ENCODE results near the gene ZFYVE28.

The ZFYVE28 gene

GRCh38 chr4:2459589-2460349, 41.3 kb upstream of the ZFYVE28 start:
- TF ChIP-seq ZNF274 (IDR thresholded peaks at IDR 0.05; ENCODE audit: low read depth, low read length) (no peak), YY1 (IDR thresholded peaks at IDR 0.05; ENCODE audit: insufficient read depth, insufficient read length) (no peak), SUZ12 (IDR thresholded peaks at IDR 0.05; ENCODE audit: extremely low read depth, insufficient read depth, insufficient read length) (no peak)
- DNase-seq (ENCODE audit: low read depth, low spot score), result no peak
- Histone ChIP-seq H3K36me3 (ENCODE audit: insufficient read depth, insufficient read length, low read length) (peaks cover 2% of the 10 kb centered on the region), H3K4me3 (ENCODE audit: insufficient read length, low read depth) (no peak overlapping the region), H3K9me3 (ENCODE audit: insufficient read depth, low read length) (no peaks in the 10 kb centered on the region), H3K4me1 (ENCODE audit: insufficient read depth, insufficient read length) (peaks cover 16% of the 10 kb centered on the region), H3K27me3 (ENCODE audit: insufficient read depth, insufficient read length) (peaks cover 25% of the 10 kb centered on the region), H3K9ac (ENCODE audit: insufficient read length, low read depth) (no peak overlapping the region)

GRCh38 chr4:2458546-2459491, 40.4 kb upstream of the ZFYVE28 start:
- Histone ChIP-seq H3K9ac (ENCODE audit: insufficient read length, low read depth) (no peak overlapping the region), H3K4me3 (ENCODE audit: insufficient read length, low read depth) (no peak overlapping the region)

GRCh38 chr4:2457481-2458295, 39.2 kb upstream of the ZFYVE28 start:
- H3K36me3 ChIP-seq (ENCODE audit: insufficient read depth, insufficient read length, low read length), result no peaks in the 10 kb centered on the region
- H3K27me3 ChIP-seq (ENCODE audit: insufficient read depth, insufficient read length), result peaks cover 14% of the 10 kb centered on the region
- H3K9ac ChIP-seq (ENCODE audit: insufficient read length, low read depth), result peak overlapping the region; percentile 3
- no peaks in the 10 kb centered on the region for H3K9me3 ChIP-seq (ENCODE audit: insufficient read depth, low read length)
- peaks cover 12% of the 10 kb centered on the region for H3K4me1 ChIP-seq (ENCODE audit: insufficient read depth, insufficient read length)
- DNase-seq (ENCODE audit: low read depth, low spot score), result no peak
- no peak for TF ChIP-seq YY1 (IDR thresholded peaks at IDR 0.05; ENCODE audit: insufficient read depth, insufficient read length)
- TF ChIP-seq ZNF274 (IDR thresholded peaks at IDR 0.05; ENCODE audit: low read depth, low read length), result no peak
- no peak for TF ChIP-seq SUZ12 (IDR thresholded peaks at IDR 0.05; ENCODE audit: extremely low read depth, insufficient read depth, insufficient read length)
- no peak overlapping the region for H3K4me3 ChIP-seq (ENCODE audit: insufficient read length, low read depth)

More at GRCh38 chr4:2458546-2459491, 40.4 kb upstream of the ZFYVE28 start:
- TF ChIP-seq ZNF274 (IDR thresholded peaks at IDR 0.05; ENCODE audit: low read depth, low read length) (no peak), SUZ12 (IDR thresholded peaks at IDR 0.05; ENCODE audit: extremely low read depth, insufficient read depth, insufficient read length) (no peak), YY1 (IDR thresholded peaks at IDR 0.05; ENCODE audit: insufficient read depth, insufficient read length) (no peak)
- H3K9me3 ChIP-seq (ENCODE audit: insufficient read depth, low read length), result no peaks in the 10 kb centered on the region
- no peak for DNase-seq (ENCODE audit: low read depth, low spot score)
- H3K36me3 ChIP-seq (ENCODE audit: insufficient read depth, insufficient read length, low read length), result no peaks in the 10 kb centered on the region
- H3K4me1 ChIP-seq (ENCODE audit: insufficient read depth, insufficient read length), result peaks cover 16% of the 10 kb centered on the region
- peaks cover 21% of the 10 kb centered on the region for H3K27me3 ChIP-seq (ENCODE audit: insufficient read depth, insufficient read length)

DNA sequence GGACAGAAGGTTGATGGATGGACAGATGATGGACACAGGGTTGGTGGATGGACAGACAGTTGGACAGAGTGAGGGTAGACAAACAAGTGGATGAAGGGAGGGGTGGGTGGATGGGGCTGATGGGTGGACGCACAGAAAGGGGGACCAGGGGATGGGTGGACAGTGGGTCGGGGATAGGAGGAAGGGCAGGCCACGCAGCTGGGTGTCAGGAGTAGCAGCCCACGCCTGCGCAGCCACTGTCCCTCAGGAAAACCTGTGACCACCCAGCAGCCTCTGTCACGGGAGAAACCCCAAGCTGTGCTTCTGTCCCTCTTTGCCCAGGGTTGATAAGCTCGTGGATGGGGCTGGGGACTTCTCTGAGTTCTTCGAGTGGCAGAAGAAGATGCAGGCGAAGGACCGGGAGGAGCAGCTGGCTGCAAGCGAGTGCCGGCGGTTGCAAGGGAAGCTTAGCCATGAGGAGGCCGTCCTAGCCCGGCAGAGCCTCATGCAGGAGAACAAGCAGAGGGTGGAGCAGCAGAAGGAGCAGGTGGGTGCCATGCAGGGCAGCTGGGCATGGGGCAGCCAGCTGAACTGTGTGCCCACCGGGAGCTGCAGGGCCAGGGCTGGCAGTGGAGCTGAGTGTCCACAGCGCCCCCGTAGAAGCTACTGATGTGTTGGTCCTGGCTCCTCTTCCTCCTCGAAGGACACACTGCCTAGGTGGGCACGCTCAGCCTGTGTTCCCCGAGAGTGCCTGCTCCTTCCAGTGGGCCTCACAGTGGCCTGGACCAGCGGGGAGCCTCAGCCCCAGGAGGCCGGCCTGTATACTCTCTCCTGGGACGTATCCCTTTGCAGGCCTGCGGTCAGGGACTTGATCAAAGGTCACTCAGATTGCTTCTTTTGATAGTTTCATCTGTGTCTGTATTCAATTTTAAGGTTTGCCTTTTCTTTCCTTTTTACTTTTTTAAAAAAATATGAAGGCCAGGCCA, 33.7 kb upstream of the ZFYVE28 start:
- no peak overlapping the region for H3K9ac ChIP-seq (ENCODE audit: insufficient read length, low read depth)
- no peaks in the 10 kb centered on the region for H3K9me3 ChIP-seq (ENCODE audit: insufficient read depth, low read length)
- no peaks in the 10 kb centered on the region for H3K36me3 ChIP-seq (ENCODE audit: insufficient read depth, insufficient read length, low read length)
- no peaks in the 10 kb centered on the region for H3K4me1 ChIP-seq (ENCODE audit: insufficient read depth, insufficient read length)
- TF ChIP-seq SUZ12 (IDR thresholded peaks at IDR 0.05; ENCODE audit: extremely low read depth, insufficient read depth, insufficient read length) (no peak), ZNF274 (IDR thresholded peaks at IDR 0.05; ENCODE audit: low read depth, low read length) (no peak), YY1 (IDR thresholded peaks at IDR 0.05; ENCODE audit: insufficient read depth, insufficient read length) (no peak)
- DNase-seq (ENCODE audit: low read depth, low spot score), result no peak
- peaks cover 13% of the 10 kb centered on the region for H3K27me3 ChIP-seq (ENCODE audit: insufficient read depth, insufficient read length)
- H3K4me3 ChIP-seq (ENCODE audit: insufficient read length, low read depth), result no peak overlapping the region

DNA sequence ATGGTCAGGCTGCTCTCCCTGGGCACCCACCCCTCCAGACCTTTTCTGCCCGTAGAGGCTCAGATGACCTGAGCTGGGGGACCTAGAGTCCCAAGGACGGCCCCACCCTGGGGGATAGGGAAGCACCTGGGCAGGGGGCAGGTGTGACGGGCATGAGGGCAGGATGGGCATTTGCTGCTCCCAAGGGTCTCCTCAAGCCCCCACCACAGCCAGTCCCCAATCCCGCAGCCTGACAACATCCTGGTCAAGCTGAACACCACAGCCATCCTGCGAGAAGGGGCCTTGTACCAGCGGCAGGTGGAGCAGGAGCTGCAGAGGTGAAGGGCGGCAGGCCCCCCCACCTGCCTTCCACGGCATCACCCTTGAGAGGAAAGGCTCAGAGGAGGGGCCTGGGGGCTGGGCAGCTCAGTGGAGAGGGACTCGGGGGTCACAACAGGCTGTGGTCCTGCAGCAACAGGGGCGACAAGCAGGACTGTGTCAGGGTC, 32.6 kb upstream of the ZFYVE28 start:
- Histone ChIP-seq H3K4me1 (ENCODE audit: insufficient read depth, insufficient read length) (no peaks in the 10 kb centered on the region), H3K9ac (ENCODE audit: insufficient read length, low read depth) (no peak overlapping the region), H3K36me3 (ENCODE audit: insufficient read depth, insufficient read length, low read length) (no peaks in the 10 kb centered on the region), H3K27me3 (ENCODE audit: insufficient read depth, insufficient read length) (peaks cover 13% of the 10 kb centered on the region), H3K9me3 (ENCODE audit: insufficient read depth, low read length) (no peaks in the 10 kb centered on the region), H3K4me3 (ENCODE audit: insufficient read length, low read depth) (no peak overlapping the region)
- no peak for TF ChIP-seq ZNF274 (IDR thresholded peaks at IDR 0.05; ENCODE audit: low read depth, low read length)
- no peak for TF ChIP-seq YY1 (IDR thresholded peaks at IDR 0.05; ENCODE audit: insufficient read depth, insufficient read length)
- no peak for TF ChIP-seq SUZ12 (IDR thresholded peaks at IDR 0.05; ENCODE audit: extremely low read depth, insufficient read depth, insufficient read length)
- DNase-seq (ENCODE audit: low read depth, low spot score), result no peak
